Brain pericyte (primary cell): ENCODE measurements around the gene C1QTNF3.
"Not testable (repeated sequence)": the region's sequence is repeated elsewhere in the genome, so short reads cannot be mapped to it uniquely, and the experiment has no call there.

ENCODE experiments used
- DNase-seq: peaks from one replicate; pipeline ENCODE4 v3.0.0-alpha.2; 2012; ENCODE audit warnings: low read depth, low spot score

The C1QTNF3 gene

GRCh38 chr5:34043099-34043876 lies at the start of gene C1QTNF3:
C1QTNF3 (minus strand) TSS chr5:34043213; CDS start chr5:34043125, 88 bp downstream.
- no peak for DNase-seq

GRCh38 chr5:34091039-34091438 lies 48.0 kb upstream of the C1QTNF3 start:
- DNase-seq: not testable (repeated sequence)

GRCh38 chr5:34089802-34090201 lies 46.8 kb upstream of the C1QTNF3 start:
- DNase-seq: not testable (repeated sequence)

- DNase-seq: not testable (repeated sequence)
Observed at GRCh38 chr5:34087728-34088127, 44.7 kb upstream of the C1QTNF3 start.

GRCh38 chr5:34083898-34084297 lies 40.9 kb upstream of the C1QTNF3 start:
- DNase-seq: not testable (repeated sequence)

- DNase-seq: not testable (repeated sequence)
Observed at GRCh38 chr5:34079505-34079904, 36.5 kb upstream of the C1QTNF3 start.

GRCh38 chr5:34077636-34078035 lies 34.6 kb upstream of the C1QTNF3 start:
- DNase-seq: not testable (repeated sequence)

- not testable (repeated sequence) for DNase-seq
Observed at GRCh38 chr5:34076719-34077364, 33.8 kb upstream of the C1QTNF3 start.

GRCh38 chr5:34074472-34074871 lies 31.5 kb upstream of the C1QTNF3 start:
- not testable (repeated sequence) for DNase-seq

- DNase-seq: not testable (repeated sequence)
Observed at GRCh38 chr5:34074071-34074470, 31.1 kb upstream of the C1QTNF3 start.

GRCh38 chr5:34070626-34071025 lies 27.6 kb upstream of the C1QTNF3 start:
- not testable (repeated sequence) for DNase-seq

GRCh38 chr5:34064656-34065055 lies 21.6 kb upstream of the C1QTNF3 start:
- no peak for DNase-seq

- no peak for DNase-seq
Observed at GRCh38 chr5:34062419-34062818, 19.4 kb upstream of the C1QTNF3 start.

GRCh38 chr5:34061993-34062392 lies 19.0 kb upstream of the C1QTNF3 start:
- no peak for DNase-seq

- no peak for DNase-seq
Observed at GRCh38 chr5:34059977-34060376, 17.0 kb upstream of the C1QTNF3 start.

GRCh38 chr5:34058532-34058931 lies 15.5 kb upstream of the C1QTNF3 start:
- DNase-seq: no peak

GRCh38 chr5:34057569-34057968 lies 14.6 kb upstream of the C1QTNF3 start:
- DNase-seq: no peak

- no peak for DNase-seq
Observed at GRCh38 chr5:34057118-34057517, 14.1 kb upstream of the C1QTNF3 start.

- DNase-seq: no peak
Observed at GRCh38 chr5:34055667-34056066, 12.7 kb upstream of the C1QTNF3 start.

- DNase-seq: no peak
Observed at GRCh38 chr5:34054400-34054729, 11.4 kb upstream of the C1QTNF3 start.

- DNase-seq: no peak
Observed at GRCh38 chr5:34053571-34054399, 10.8 kb upstream of the C1QTNF3 start.

GRCh38 chr5:34053133-34053532 lies 10.1 kb upstream of the C1QTNF3 start:
- DNase-seq: no peak
